IPS-NIHi11 (cell line): ENCODE measurements around the gene SPX.

Experiments
- DNase-seq: peaks from one replicate; pipeline ENCODE4 v3.0.0; 2012; ENCODE audit warnings: mixed read lengths, low spot score

Gene SPX

DNA sequence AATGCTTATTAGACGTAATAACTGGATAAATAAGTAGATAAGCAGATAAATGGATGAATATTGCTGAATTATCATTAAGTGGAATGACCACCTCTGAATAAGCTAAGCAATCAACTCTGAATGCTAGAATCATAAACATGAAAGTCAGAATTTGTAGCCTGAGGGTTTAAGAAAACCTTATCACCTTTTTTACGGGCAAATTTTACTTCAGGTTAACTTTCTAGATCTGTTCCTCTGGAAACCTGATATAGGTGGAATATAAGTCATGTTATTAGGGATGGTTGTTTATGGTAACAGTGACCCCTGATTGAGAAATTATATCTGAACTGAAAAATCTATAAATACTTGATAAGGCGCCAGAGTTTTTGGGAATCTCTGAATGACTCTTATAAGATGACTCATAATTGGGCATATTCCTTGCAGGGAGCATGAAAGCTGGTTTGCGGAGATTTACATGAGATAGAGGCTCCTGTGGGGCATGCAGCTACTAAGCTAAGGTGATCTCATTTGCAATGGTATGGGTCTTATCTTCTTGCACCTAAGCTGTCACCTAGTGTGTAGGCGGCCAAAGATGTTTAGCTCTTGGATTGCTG is 12.1 kb downstream of the SPX start:
- no peak for DNase-seq

DNA sequence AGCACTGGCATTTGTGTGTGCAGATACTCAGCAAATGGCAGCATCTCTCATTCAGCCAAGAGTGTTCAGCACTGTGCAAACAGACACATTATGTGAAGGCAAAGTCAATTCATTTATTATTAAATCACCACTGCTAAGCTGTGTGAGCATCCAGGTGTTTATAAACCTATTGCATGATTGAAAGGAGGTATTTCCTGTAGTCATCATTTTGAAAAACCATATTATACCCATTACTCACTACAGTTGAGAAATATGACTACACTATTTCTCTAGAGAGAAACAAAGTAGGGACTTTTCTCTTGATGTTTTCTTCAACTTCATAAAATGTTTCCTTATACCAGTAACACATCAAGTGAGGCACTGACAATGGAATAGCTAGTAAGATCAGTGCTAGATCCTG is 13.7 kb downstream of the SPX start:
- DNase-seq: no peak

DNA sequence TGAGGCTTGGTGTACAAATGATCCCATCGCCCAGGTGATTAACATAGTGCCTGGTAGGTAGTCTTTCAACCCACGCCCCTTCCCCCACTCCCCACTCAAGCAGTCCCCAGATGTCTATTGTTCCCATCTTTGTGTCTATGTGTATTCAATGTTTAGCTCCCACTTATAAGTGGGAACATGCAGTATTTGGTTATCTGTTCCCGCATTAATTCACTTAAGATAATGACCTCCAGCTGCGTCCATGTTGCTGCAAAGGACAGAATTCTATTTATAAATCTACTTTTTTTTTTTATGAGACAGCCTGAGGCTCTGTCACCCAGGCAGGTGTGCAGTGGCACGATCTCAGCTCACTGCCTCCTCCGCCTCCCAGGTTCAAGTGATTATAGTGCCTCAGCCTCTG is 15.7 kb downstream of the SPX start:
- no peak for DNase-seq

DNA sequence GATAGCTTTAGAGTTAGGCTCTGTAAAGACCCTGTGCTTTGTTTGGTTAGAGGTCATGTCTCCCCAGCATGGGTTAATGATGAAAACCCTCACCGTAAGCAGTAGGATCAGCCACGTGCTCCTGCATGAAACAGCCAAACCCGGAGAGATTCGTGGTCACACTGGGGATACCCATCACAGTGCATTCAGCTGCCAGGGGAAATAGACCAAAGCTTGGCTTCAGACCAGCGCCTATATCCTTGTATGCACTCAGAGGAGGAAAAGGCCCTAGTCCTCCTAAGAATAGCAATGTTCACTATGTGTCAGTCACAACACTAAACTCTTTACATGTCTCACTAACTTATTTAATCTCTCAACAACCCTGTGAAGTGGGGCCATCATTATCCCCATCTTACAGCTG is 16.3 kb downstream of the SPX start:
- DNase-seq: no peak

DNA sequence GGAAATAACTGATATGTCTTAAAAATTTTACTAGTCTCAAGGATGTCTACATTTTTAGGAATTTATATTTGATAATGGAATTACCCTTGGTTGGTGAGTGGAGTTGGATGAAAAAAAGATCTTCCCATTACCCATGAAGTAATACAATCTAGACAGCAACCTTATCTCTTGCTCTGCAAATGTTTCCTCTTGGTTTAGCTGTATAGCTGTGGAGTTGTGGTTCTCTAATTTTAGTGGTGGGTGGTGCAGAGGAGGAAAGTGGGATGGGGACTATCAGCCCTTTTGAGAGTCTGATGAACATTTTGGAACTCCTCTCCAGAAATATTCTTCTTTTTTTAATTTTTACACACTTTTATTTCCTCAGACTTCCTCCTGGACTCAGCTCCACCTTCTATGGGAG is 17.1 kb downstream of the SPX start:
- no peak for DNase-seq

DNA sequence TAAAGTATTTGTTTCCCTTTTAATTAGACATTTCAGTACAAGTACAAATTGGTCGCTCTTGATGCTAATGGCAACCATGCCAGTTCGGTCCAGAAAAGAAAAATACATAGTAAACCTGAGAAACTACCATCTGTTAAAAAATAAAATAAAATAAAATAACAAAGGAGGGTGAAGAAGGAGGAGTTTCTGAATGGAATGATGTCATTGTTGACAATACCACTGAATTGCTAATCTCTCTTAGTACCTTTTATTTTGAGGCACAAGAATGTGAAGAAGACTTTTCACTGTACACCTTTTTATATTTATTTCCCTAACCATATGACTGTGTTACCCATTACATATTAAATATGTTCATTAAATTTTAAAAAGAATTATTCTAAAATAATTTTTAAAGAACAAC is 19.5 kb downstream of the SPX start:
- no peak for DNase-seq

DNA sequence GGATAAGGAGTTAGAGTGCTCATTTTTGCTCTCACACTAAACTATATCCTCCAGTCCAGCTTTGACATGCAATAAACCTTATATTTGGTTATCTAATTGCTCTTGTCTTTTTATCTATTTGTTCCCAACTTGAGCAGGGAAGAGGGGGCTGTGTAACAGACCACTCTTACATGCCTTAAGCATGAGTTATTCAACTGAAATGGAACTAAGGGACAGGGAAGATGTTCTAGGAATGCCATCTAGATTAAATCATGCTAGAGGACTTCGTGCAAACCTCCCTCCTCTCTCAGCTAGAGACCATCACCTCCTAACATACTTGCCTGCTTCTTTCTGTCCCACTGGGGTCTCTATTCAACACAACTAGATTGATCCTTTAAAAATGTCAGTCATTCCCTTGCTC is 20.6 kb downstream of the SPX start:
- DNase-seq: no peak

DNA sequence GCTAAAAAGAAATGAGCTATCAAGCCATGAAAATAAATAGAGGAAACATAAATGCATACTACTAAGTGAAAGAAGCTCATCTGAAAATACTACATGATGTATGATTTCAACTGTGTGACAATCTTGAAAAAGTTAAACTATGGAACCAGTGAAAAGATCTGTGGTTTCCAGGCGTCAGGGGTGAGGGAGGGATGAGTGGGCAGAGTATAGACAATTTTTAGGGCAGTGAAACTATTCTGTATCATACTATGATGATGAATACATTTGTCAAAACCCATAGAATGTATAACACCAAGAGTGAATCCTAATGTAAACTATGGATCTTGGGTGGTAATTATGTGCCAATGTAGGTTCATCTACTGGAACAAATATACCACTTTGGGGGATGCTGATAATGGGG is 21.3 kb downstream of the SPX start:
- no peak for DNase-seq

DNA sequence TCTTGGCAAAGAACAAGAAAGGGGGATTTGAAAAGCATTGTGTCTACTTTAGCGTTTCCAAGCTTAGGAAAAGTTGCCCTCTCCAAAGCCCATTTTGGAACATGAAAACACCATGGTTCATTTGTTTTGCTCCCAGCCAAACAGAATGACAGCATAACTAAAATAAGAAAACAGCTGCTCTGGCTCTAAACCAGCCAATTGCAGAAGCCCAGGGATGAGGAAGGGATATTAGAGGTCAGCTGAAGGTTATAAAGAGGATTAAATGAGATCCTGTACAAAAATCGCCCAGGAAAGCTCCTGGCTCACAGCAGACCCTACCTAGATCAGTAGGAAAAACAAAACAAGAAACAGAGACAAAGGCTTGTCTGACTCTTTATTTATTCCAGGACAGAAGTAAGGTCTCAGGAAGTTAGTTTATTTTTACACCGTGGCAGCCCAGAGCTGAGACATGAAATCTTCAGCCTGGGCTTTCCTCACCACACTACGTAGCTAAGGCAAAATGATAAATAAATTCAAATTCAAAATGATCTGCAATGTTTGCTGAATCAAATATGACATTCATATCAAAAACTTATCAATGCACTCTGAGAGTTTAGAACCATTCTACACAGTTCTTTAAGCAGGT is 25.9 kb downstream of the SPX start:
- no peak for DNase-seq

DNA sequence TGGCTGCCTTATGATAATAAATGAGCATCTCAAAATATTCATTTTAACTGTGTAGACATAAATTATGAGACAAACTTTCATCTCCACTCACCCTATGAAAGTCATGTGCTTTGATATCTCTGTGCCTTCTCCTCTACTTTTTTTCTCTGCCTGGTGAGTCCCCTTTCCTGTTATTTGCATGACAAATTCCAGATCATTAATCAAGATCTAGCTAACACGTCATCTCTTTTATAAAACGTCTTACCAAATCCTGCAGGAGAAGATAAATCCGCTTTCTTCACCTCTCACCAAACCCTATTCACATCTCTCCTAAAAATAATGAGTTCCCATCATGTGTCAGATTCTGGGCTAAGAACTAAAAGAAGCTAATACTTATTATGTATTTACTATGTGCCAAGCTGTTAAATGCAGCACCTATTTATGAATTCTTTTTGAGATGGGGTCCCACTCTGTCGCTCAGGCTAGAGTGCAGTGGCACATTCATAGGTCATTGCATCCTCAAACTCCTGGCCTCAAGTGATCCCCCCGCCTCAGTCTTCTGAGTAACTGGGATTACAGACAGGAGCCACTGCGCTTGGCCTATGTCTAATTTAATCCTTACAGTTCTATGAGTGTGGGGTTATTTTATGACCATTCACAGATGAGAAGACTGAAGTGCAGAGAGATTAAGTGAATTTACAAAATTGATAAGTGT is 26.7 kb downstream of the SPX start:
- DNase-seq: no peak

DNA sequence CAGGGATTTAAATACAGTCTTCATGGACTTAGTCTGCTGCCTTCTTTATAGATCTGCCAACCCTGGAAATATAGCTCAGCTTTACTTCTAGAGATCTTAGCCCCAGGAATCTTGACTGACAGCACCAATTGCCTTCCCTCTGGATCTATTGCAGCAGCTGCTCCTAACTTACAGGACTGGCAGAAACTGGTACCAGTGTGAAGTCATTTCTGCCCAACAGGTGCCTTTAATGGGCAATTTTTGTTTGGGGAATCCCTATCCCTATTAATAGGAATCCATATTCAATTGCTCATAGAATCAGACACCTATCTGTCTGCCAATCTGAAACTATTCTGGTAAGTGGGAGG is 27.2 kb downstream of the SPX start:
- DNase-seq: no peak

DNA sequence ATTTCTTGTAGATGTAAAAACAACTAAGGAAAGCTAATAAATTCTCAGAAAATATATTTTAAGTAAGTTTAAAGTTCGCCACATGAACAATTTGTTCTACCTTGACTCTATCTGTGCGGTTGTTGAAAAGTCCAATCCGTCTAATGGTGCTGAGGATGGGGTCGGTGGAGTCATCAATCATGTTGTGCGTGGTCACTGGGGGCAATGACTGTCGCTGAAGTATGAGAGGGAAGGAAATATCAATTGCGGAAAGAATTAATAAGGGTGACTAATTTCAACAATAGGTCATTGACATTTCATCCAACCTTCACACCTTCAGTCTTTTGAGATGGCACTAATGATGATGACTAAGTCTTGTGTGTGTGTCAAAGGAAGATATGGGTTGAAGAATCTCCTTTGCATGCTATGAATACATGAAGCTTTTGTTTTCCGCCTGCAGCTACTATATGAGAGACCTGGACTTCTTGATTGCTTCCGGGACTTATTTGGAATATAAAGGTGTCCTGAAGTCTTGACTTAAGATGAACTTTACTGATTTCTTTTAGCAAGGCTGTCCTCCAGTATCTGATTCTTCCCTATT is 32.1 kb downstream of the SPX start:
- DNase-seq: no peak

DNA sequence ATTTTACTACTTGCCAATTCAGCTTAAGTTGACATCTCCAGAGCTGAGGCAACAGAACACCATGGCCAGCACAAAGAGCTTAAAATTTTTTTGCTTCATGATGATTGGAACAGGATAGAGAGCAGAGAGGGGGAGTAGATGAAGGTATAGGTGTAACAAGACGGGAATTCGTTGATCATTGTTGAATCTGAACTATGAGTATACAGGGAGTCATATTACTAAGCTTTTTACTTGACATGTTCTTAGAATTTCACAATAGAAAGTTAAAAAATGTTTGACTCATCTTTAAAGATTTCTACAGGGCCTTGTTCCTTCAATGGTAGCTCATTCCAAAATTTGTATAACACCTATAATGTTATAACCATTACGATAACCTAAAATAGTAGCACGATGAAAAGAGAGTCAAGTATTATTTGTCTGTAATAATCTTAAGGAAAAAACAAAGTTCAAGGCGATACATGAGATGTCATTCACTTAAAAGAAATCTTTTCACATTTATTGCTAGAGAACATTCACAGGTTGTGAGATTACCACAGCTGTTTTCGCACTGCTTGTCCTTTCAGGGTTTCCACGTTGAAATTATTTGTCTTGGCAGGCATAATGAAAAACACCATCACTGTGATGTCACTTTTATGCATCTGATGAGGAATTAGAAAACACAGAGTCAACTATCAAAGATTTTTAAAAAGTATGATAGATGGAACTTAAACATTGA is 33.9 kb downstream of the SPX start:
- no peak for DNase-seq

DNA sequence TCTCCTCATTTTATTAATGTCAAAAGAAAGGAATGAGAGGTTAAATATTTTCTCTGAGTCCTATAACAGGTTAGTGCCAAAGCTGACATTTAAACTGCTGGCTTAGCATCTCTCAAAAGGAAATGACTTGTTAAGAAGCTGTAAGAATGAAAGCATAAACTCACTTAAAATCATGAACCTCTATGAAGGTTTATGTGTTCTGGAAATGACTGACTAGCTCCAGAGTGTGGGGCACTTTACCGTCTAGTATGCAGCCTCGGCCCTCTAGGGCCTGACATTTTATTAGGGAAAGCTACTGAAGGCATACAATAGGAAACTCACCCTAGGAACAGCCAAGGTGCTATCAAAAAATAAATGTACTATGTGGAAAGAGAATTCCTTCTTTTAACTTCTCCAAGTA is 35.1 kb downstream of the SPX start:
- DNase-seq: no peak

DNA sequence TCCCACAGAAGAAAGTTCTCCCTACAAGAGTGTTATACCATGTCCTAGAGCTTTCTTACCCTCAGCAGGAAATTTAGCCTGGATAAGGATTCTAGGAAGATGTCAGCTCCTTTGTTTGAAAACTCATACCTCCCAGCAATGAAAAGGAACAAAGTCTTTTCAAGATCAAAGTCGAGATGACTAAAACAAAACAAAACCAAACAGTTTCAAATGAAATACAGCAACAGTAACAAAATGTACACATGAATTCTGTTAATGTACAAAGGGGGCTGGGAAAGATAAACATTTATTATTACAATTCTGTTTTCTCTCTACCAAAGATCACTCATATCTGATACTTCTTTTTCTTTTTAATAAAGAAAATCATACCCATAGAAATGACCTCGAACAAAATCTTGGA is 36.8 kb downstream of the SPX start:
- DNase-seq: no peak

DNA sequence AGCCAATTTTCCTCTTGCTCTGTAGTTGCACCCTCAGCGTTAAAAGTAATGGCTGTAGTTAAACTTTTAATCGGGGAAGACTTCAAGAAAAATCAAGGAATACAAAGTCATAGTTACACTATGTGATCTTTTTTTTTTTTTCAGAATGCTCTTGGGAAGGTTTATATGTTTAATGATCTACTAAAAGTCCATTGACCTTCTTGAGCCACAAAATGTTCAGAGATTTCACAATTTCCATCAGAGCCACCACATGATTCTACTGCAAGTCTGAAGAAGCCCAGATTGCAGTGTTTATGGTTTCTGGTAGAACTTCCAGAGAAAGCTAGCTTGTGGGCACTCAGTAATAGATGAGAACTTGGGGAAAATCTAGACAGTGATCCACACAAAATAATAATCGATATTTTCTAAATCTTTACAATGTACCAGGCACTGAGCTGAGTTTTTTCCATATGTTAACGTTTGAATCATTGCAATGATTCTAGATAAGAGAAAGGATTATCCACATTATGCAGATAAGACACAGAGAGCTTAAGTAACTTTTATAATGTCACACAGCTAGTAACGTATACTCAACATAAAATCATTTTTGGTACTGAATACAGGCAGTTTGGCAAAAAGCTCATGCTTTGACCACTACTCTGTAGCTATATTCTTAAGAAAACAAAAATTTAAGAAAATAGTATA is 40.3 kb downstream of the SPX start:
- no peak for DNase-seq

DNA sequence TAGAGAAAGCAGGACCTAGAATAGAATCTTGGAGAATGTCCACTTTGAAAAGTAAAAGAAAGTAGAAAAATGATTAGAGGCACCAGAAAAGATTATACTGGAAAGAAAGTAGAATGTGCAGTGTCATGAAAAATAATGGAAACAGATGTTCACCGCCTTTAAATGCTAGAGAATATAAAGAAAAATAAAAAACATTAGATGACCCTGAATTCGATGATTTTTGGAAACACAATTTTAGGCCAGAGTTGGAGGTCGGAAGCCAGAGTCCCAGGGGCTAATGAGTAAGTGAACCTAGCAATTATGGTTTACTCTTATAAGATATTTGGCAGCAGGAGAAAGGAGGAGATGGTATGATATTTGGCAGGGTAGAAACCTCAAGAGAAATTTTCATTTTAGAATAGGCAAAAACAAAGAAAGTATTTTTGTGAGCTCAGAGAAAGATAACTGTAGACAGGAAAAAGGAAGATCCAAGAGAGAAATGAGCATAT is 40.9 kb downstream of the SPX start:
- no peak for DNase-seq

DNA sequence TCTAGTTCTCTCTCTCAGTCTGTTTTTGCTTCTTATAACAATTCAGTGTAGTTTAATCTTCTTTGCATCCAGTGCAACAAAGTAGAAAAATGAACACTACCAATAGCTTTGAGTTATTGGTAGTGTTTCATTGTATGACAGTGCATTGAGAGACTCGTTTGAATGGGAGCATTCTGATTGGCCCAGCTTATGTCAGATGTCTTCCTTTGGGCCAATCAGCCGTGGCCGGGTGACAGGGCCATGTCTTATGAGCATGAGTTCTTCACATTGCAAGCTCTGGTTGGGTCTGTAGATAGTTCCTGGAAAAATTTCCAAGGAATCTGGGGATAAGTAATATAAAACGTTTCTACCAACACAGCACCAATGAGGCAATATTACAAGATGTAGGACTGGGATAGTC is 42.0 kb downstream of the SPX start:
- DNase-seq: no peak

DNA sequence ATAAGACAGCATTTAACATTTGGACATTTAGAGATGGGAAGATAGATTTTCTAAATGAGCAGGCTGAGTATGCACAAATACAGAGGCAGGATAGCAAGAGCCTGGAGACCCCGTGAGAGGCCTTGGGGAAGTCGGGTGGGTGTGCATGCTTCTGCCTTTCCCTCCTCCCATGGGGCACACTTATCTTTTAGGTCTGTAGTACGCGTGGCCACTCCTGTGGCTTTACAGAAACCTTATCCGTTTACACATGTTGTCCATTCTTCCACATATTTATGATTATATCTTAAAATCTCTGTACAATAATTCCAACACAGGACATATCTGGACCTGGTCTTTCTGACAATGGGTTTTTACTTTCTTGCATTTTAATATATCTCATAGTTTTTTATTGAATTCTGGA is 45.0 kb downstream of the SPX start:
- DNase-seq: no peak

DNA sequence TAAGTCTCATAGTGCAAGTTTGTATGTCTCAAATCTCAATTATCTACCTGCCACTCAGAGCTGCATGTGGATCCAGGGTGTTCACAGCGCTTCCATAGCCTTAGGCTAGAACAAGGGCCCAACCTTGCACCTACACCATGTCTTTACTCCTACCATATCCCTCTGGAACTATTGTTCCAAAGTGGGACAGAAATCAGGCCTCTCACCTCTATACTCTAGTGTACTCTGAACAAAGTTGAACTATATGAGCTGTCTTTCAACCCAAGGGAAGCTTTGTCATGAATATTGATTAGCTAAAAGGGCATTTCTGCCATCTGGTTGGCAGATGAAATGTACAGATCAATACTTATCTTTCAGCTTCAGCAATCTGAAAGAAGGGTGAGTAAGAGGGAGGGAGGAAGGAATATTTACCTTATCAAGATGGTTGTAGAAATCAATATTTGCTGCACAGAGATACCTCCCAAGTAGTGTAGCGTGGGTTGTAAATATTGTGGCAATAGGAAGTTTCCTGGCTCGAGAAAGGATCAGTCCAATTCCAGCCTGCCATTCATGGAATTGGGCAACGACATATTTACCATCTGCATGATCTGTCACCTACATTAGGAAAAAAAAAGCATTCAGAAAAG is 47.8 kb downstream of the SPX start:
- no peak for DNase-seq

DNA sequence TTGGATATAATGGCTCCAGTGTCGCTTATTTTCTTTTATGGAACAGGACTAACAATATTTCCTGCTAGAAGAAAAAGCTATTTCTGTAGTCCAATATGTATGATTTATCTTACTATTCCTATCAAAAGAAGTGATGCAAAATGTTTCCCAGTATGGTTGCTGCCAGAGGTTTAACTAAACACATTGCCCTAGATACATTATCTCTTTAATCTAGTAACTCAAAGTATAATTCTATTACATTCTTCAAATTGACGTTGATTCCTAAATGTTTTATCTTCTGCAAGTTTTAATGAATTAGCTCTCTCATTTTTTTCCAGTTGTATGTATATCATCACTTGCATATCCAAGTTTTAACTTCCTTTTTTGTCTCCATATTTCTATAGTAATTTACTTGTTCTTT is 50.3 kb downstream of the SPX start:
- no peak for DNase-seq

DNA sequence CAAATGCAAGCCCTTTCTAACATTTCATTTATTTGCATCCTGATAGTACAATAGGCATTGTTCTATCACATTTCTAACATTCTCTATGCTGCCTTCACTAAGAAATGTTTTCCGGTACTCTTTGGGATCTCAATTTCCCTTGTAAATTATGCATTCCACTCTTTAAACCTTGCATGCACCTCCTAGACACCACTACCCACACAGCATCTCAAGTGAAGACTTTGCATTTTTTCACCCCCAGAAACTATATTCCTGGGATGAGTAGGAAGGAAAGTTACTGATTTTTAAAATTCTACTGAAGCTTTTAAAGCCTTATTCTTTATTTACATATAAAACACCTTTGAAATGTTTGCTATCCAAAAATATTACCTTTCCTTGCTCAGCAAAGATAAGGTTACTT is 51.4 kb downstream of the SPX start:
- DNase-seq: no peak
